HEK293T (cell line): ENCODE results near the gene GOLIM4.
A peak's percentile ranks its signal among the peaks of the same experiment; 100 is the strongest.

Experiments
- CTCF ChIA-PET: fragments of 350-600 bp; formaldehyde crosslinking; extraction: SDS; loops from one replicate; lab custom pipeline; 2021; ENCODE audit warnings: antibody characterized with exemption, inconsistent platforms; lab: Yijun Ruan, JAX
- POLR2A ChIA-PET: fragments of 350-600 bp; formaldehyde crosslinking; extraction: SDS; loops from one replicate; lab custom pipeline; 2020; ENCODE audit warnings: antibody characterized with exemption, inconsistent platforms; lab: Yijun Ruan, JAX
- DNase-seq: peaks from one replicate; pipeline ENCODE4 v3.0.0; 2012; ENCODE audit warnings: mixed read lengths; ENCODE audit errors: extremely low spot score
- ARNT ChIP-seq: fragments of 450-650 bp; IDR thresholded peaks from 2 replicates; pipeline ENCODE4 v1.6.1; 2017; ENCODE audit warnings: mild to moderate bottlenecking
- BHLHE40 ChIP-seq: fragments of 450-650 bp; IDR thresholded peaks from 2 replicates; pipeline ENCODE4 v1.6.1; 2016; ENCODE audit warnings: mild to moderate bottlenecking, moderate library complexity, borderline replicate concordance
- CTBP1 ChIP-seq: fragments of 450-650 bp; IDR thresholded peaks from 2 replicates; pipeline ENCODE4 v1.6.1; 2016; ENCODE audit warnings: borderline replicate concordance
- ELF4 ChIP-seq: fragments of 450-650 bp; IDR thresholded peaks from 2 replicates; pipeline ENCODE4 v1.6.1; 2017; ENCODE audit warnings: antibody characterized with exemption
- FOXA1 ChIP-seq: fragments of 450-650 bp; IDR thresholded peaks from 2 replicates; pipeline ENCODE4 v1.6.1; 2016; ENCODE audit warnings: mild to moderate bottlenecking
- FOXK2 ChIP-seq: fragments of 450-650 bp; IDR thresholded peaks from 2 replicates; pipeline ENCODE4 v1.6.1; 2016; ENCODE audit warnings: mild to moderate bottlenecking
- FOXM1 ChIP-seq: fragments of 450-650 bp; IDR thresholded peaks from 2 replicates; pipeline ENCODE4 v1.6.1; 2017; ENCODE audit warnings: mild to moderate bottlenecking, borderline replicate concordance
- HDGF ChIP-seq: fragments of 450-650 bp; IDR thresholded peaks from 2 replicates; pipeline ENCODE4 v1.6.1; 2017; ENCODE audit warnings: antibody characterized with exemption, borderline replicate concordance
- L3MBTL2 ChIP-seq: fragments of 450-650 bp; conservative IDR thresholded peaks from 2 replicates; pipeline ENCODE4 v1.6.1; 2016; ENCODE audit warnings: mild to moderate bottlenecking
- LEF1 ChIP-seq: fragments of 450-650 bp; IDR thresholded peaks from 2 replicates; pipeline ENCODE4 v1.6.1; 2017; ENCODE audit warnings: mild to moderate bottlenecking, borderline replicate concordance
- NFRKB ChIP-seq: fragments of 450-650 bp; IDR thresholded peaks from 2 replicates; pipeline ENCODE4 v1.6.1; 2016; ENCODE audit warnings: mild to moderate bottlenecking, moderate library complexity
- SP1 ChIP-seq: fragments of 450-650 bp; IDR thresholded peaks from 2 replicates; pipeline ENCODE4 v1.6.1; 2017
- SUZ12 ChIP-seq: fragments of 450-650 bp; IDR thresholded peaks from 2 replicates; pipeline ENCODE4 v1.6.1; 2016; ENCODE audit warnings: mild to moderate bottlenecking
- TARDBP ChIP-seq: fragments of 450-650 bp; IDR thresholded peaks from 2 replicates; pipeline ENCODE4 v1.6.1; 2016
- ZNF384 ChIP-seq: fragments of 450-650 bp; IDR thresholded peaks from 2 replicates; pipeline ENCODE4 v1.6.1; 2016
- TF ChIP-seq, protein P1 (sequence below): fragments of 450-650 bp; IDR thresholded peaks from 2 replicates; pipeline ENCODE4 v1.6.1; 2016

GOLIM4 gene

DNA sequence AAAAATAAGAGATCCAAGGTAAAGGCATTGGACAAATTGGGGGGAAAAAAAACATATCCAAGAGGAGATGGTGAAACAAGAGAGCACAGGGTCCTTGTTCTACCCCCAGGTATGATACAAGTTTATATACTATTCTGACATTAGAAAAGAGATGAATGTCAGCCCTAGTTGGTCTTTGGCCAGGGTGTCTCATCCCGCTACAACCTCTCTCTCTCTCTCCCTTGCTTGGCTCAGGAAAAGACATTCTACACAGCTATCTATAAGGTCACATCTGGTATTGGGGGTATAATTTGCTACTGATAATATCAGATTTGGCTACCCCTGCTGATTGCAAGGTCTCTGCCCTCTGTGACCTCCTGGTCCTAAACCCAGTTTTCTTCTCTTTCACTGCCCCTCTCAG is 117.2 kb downstream of the GOLIM4 start:
- ChIA-PET CTCF (no interaction called here), POLR2A (no interaction called here)
- no peak for DNase-seq
- TF ChIP-seq SP1 (no peak), TARDBP (no peak), ARNT (no peak), HDGF (no peak), NFRKB (no peak), CTBP1 (no peak), L3MBTL2 (no peak), SUZ12 (no peak), FOXK2 (no peak)

DNA sequence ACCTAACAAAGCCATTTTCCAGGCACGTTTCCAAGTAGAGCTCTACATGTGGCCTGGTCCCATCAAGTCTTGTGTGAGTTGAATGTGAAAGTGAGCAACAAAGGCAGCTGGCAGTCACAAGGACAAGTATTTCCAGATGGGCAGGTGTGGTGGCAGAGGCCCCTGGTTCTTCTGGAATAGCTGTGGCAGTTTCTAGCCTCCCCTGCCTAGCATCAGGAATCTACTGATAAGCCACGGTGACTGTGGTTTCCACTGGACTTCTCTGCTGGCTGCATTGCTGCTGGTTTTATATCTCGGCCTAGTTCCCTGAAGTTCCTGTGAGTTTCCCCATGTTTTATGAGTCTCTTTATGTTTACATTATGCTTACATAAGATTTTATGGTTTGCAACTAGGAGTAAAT is 117.7 kb downstream of the GOLIM4 start:
- ChIA-PET CTCF (no interaction called here), POLR2A (no interaction called here)
- TF ChIP-seq BHLHE40 (no peak), TARDBP (no peak), HDGF (no peak), ZNF384 (no peak), NFRKB (no peak), SP1 (no peak), FOXM1 (no peak), ARNT (no peak), LEF1 (no peak), ELF4 (no peak), FOXK2 (no peak), CTBP1 (no peak), FOXA1 (no peak)
- TF ChIP-seq, protein P1, sequence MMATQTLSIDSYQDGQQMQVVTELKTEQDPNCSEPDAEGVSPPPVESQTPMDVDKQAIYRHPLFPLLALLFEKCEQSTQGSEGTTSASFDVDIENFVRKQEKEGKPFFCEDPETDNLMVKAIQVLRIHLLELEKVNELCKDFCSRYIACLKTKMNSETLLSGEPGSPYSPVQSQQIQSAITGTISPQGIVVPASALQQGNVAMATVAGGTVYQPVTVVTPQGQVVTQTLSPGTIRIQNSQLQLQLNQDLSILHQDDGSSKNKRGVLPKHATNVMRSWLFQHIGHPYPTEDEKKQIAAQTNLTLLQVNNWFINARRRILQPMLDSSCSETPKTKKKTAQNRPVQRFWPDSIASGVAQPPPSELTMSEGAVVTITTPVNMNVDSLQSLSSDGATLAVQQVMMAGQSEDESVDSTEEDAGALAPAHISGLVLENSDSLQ: no peak
- DNase-seq: peak; percentile 27

DNA sequence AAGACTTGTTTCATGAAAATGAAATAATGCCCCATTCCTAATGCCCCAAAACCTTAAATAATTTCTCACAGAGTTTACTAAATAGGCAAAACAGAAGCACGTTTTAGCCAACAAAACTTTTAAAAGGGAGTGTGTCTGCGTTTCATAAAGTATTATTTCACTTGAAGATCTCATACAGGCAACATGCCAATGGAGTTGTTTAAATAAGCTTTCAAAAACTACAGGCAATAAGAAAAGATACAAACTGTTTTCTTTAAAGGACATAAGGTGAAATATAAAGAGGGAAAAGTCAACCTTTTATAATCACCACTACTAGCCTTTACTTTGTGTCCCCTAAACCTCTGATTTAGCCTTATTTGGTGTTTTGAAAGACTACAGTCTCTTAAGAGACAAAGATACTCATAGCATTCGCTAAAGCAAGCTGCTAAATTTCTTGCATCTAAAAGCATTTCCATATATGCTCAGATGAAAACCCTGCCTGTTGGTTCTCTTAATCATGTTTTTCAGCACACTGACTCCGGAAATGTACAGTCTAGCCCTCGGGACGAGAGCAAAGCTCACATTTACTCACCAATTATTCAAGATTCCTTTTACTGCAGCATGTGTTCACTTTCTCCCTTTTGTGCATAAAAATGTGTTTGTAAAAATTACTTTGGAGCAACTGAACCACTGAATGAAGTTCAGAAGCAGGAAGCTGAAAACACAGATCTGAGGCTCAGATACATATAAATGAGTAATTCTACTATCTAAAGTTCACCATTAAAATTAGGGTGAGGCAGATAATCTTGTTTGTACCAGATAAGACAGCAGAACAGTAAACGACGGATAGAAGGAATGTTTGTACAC is 119.0 kb downstream of the GOLIM4 start:
- DNase-seq: no peak
- TF ChIP-seq TARDBP: no peak
- no peak for TF ChIP-seq ELF4
- TF ChIP-seq HDGF: no peak
- no peak for TF ChIP-seq FOXA1
- no peak for TF ChIP-seq CTBP1
- TF ChIP-seq, protein P1: no peak
- no peak for TF ChIP-seq SP1
- TF ChIP-seq ZNF384: no peak
- TF ChIP-seq ARNT: no peak
- TF ChIP-seq FOXK2: no peak
- CTCF ChIA-PET: interaction anchor here (0.7 kb wide), 1 partner anchor 38 kb away, joined by 4 read pairs; no protein-coding TSS in a partner anchor
- POLR2A ChIA-PET: no interaction called here

DNA sequence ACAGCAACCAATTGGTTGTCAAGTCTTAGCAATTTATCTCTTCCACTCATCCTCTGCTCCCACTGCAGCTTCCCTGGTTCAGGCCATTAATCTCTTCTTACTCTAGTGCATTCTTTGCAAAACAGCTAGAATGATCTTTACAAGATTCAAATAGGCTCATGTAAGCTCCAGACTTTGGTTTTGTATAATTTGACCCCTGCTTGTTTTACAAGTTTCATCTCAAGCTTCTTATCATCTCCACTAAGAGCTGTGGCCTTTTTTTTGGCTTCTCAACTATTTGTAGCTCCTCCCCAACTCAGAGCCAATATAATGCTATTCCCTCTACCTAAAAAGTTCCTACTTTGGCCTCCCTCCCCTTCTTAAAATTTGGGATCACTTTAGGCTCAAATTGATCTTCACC is 121.8 kb downstream of the GOLIM4 start:
- CTCF ChIA-PET: interaction anchor here (0.8 kb wide), 1 partner anchor 523 kb away, joined by 3 read pairs; no protein-coding TSS in a partner anchor
- no peak for DNase-seq
- TF ChIP-seq LEF1 (no peak), FOXK2 (no peak), CTBP1 (no peak), TARDBP (no peak), ARNT (no peak), BHLHE40 (no peak), ELF4 (no peak), SUZ12 (no peak), NFRKB (no peak), L3MBTL2 (no peak), SP1 (no peak), ZNF384 (no peak), FOXM1 (no peak), HDGF (no peak)
- TF ChIP-seq, protein P1: no peak
- POLR2A ChIA-PET: no interaction called here

DNA sequence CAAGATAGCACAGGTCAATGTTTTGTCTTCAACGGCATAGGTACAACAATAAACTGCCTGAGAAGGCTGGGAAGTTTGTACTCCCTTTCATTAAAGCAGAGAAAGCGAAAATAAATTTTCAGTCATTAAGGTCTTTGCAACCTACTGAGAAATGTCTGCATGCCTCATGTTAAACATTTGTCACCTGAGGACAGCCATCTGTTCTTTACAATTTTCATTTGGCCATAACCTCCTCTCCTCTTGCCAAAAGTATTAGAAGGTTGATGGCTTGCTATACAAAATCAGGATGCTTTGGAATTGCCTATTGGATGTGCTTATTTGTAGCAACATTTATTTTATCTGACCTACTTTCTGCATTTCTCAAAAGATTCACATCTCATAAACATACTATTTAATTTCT is 122.7 kb downstream of the GOLIM4 start:
- CTCF ChIA-PET: interaction anchor here (1.1 kb wide), 1 partner anchor 67 kb away, joined by 3 read pairs; no protein-coding TSS in a partner anchor
- TF ChIP-seq CTBP1 (no peak), SUZ12 (no peak), BHLHE40 (no peak), LEF1 (no peak), ARNT (no peak), FOXK2 (no peak), ELF4 (no peak), FOXM1 (no peak), L3MBTL2 (no peak), FOXA1 (no peak)
- POLR2A ChIA-PET: no interaction called here
- DNase-seq: no peak

DNA sequence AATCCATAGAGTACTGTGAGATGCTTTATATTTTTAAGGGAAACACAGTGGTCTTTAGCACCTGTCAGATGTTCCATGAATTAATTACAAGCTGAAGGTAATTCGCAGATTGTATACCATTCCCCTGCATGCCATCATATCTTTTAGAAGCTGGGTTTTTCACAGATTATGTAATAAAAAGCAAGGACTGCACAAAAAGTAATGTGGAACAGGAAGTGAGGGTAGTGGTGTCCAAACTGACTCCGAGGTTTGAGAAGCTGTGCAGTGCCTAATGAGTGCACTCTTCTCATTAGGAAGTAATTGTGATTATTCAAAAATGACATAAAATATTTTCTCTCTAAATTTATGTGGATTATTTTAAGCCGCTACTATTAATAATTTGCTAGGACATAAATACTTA is 123.2 kb downstream of the GOLIM4 start:
- POLR2A ChIA-PET: no interaction called here
- no peak for DNase-seq
- CTCF ChIA-PET: interaction anchor here (1.1 kb wide), 1 partner anchor 68 kb away, joined by 3 read pairs; no protein-coding TSS in a partner anchor
- no peak for TF ChIP-seq ARNT
- TF ChIP-seq FOXK2: no peak
- TF ChIP-seq FOXA1: no peak
- no peak for TF ChIP-seq FOXM1
- TF ChIP-seq ELF4: no peak
- TF ChIP-seq L3MBTL2: no peak
- TF ChIP-seq, protein P1: no peak
- no peak for TF ChIP-seq TARDBP
- TF ChIP-seq SP1: no peak
- TF ChIP-seq CTBP1: no peak
